Peyer's patch (tissue), 4 donors: ENCODE results near the gene FBXO24.

Experiments
- POLR2A ChIP-seq, 2 donors: fragments of 450-650 bp; IDR thresholded peaks; one replicate each; pipeline ENCODE4 v1.5.1; 2017; ENCODE audit warnings: antibody characterized with exemption in 2 of 2, mild to moderate bottlenecking in 2 of 2, moderate library complexity in 2 of 2
- TF ChIP-seq, protein P1 (sequence below), 6 experiments: fragments of 450-650 bp in 4 of 6; fragments of 200-600 bp in 2 of 6; sonication (generic) in 1 of 6; IDR thresholded peaks; one replicate each; pipeline ENCODE4 v1.5.1; 2017 to 2019; ENCODE audit warnings: antibody characterized with exemption in 6 of 6, mild to moderate bottlenecking in 3 of 6, moderate library complexity in 1 of 6

GRCh38 chr7:100572949-100573675 lies 13.0 kb upstream of the FBXO24 start:
- TF ChIP-seq, protein P1, sequence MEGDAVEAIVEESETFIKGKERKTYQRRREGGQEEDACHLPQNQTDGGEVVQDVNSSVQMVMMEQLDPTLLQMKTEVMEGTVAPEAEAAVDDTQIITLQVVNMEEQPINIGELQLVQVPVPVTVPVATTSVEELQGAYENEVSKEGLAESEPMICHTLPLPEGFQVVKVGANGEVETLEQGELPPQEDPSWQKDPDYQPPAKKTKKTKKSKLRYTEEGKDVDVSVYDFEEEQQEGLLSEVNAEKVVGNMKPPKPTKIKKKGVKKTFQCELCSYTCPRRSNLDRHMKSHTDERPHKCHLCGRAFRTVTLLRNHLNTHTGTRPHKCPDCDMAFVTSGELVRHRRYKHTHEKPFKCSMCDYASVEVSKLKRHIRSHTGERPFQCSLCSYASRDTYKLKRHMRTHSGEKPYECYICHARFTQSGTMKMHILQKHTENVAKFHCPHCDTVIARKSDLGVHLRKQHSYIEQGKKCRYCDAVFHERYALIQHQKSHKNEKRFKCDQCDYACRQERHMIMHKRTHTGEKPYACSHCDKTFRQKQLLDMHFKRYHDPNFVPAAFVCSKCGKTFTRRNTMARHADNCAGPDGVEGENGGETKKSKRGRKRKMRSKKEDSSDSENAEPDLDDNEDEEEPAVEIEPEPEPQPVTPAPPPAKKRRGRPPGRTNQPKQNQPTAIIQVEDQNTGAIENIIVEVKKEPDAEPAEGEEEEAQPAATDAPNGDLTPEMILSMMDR (IDR thresholded peaks at IDR 0.05), result no peak
- no peak for TF ChIP-seq POLR2A (IDR thresholded peaks at IDR 0.05)
